Psoas muscle (tissue), 8 donors: Measurements from ENCODE around the gene GPR135. TPM values are rescaled to one million over a fixed set of nuclear protein-coding genes. Genes with fewer than 3 reads are reported as not detected.
A peak's percentile ranks its signal among the peaks of the same experiment; 100 is the strongest.

Experiments used
- ATAC-seq, 4 donors: fragments of 200-7000 bp; cut with Tn5 transposase; one replicate each; pipeline ENCODE4 v1.9.1; 2020; ENCODE audit warnings: moderate library complexity in 3 of 4, mild to moderate bottlenecking in 2 of 4
- DNase-seq, 2 donors: peaks; one replicate each; pipeline ENCODE4 v3.0.0-alpha.2; 2020
- H3K27ac ChIP-seq: fragments of 200-600 bp; one replicate; pipeline ENCODE4 v1.8.0; 2022
- H3K27me3 ChIP-seq, 3 donors: fragments of 200-600 bp in 1 of 3; one replicate each; pipeline versions ENCODE4 v1.6.1 to v1.8.0; 2013 to 2022; ENCODE audit warnings: low read length in 2 of 3, mild to moderate bottlenecking in 2 of 3, moderate library complexity in 1 of 3; ENCODE audit not compliant: insufficient read depth in 3 of 3
- H3K36me3 ChIP-seq, 2 donors: fragments of 200-600 bp in 1 of 2; one replicate each; pipeline versions ENCODE4 v1.6.1 to v1.8.0; 2013 to 2022; ENCODE audit warnings: low read depth in 1 of 2, mild to moderate bottlenecking in 1 of 2, moderate library complexity in 1 of 2; ENCODE audit not compliant: insufficient read depth in 1 of 2
- H3K4me1 ChIP-seq: fragments of 200-600 bp; one replicate; pipeline ENCODE4 v1.8.0; 2022
- H3K4me3 ChIP-seq: fragments of 200-600 bp; one replicate; pipeline ENCODE4 v1.8.0; 2022; ENCODE audit warnings: mild to moderate bottlenecking
- H3K9me3 ChIP-seq: fragments of 200-600 bp; one replicate; pipeline ENCODE4 v1.8.0; 2022
- WGBS, 3 donors: extraction: QIAGEN DNeasy Blood & Tissue Kit; methylation state at CpG; one replicate each; pipeline versions ENCODE4 v1.1.6 to v1.1.7; 2013; 5-methylcytosine and 5-hydroxymethylcytosine counted together
- intact Hi-C, 2 donors: fragments of 100-400 bp; cut with DNase I; formaldehyde crosslinking; loops; one replicate each; pipeline versions ENCODE4 v1.11.0 to v1.14.2; 2022
- polyA plus RNA-seq, 3 donors: library from polyadenylated mRNA; stranded (reverse); fragments of 200-250 nt; gene quantifications; one replicate each; pipeline ENCODE4 v1.2.3, GENCODE V29; 2013
- total RNA-seq, 4 donors: library from RNA; stranded (reverse); fragmentation: NEBNext Ultra II Directional in 2 of 4; extraction: Animal tissue kit (Norgen Biotek cat#: 25700) in 2 of 4; gene quantifications; one replicate each; pipeline versions ENCODE4 v1.2.1 to v1.2.4, GENCODE V29; 2021 to 2023
- TF ChIP-seq, protein P1 (sequence below): fragments of 200-600 bp; IDR thresholded peaks from one replicate; pipeline ENCODE4 v1.8.0; 2022; ENCODE audit warnings: antibody characterized with exemption
- donor health status: healthy with polysubstance abuse.
- donor health status: DM: no; HTN: no; CAD: no; lungs with moderate emphysema.
- donor health status: Bipolar disorder and iron deficiency.
- donor health status: healthy.
- donor health status: DM: yes; HTN: yes; CAD: no.
- donor health status: DM: no; HTN: no; CAD: no.
- donor health status: DM: no; HTN: no; CAD: no.
- donor health status: DM: yes; HTN: yes; CAD: no.

GPR135 gene
- total and polyA plus RNA-seq, 7 donors: 0.84 to 2.7 (median 1.7) TPM

DNA sequence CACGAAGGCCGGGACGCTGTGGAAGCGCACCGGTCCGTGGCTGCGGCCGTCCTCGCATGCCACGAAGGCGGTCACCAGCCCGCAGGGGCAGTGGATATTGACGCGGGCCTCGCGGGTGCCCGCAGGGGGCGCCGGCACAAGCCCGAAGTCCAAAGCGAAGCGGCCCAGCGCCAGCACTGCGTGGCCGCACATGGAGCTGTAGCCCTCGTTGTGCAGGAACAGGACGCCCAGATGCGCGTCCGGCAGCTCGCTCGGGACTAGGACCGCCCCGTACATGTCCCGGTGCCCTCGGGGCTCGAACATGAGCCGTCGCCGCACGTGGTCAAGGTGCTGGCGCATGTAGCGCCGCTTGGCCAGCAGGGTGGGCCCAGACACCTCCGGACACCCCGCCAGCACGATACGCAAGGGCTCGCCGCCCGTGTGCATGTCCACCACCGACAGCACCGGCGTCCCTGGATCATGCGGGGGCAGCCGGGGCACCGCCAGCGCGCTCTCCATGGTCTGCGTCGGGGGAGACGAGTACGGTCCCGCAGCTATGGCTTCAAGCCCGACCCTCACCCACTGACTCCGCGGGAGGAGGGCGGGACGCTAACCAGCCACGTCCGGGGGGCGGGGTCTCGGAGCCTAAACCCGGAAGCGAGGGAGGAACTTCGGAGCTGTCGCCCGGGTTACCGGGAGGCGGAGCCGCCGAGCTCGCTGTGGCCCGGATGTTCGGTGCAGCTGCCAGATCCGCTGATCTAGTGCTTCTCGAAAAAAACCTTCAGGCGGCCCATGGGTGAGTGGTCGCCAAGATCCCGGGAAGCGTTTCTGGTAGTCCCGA, 18.8 kb upstream of the GPR135 start, which contains the start of the genes JKAMP and L3HYPDH:
Gene JKAMP (plus strand): TSS at position 699 of the 820 bp plus-strand sequence. CDS start 73 bp downstream, at position 772.
Gene L3HYPDH (minus strand): TSS at position 590 of the 820 bp plus-strand sequence. CDS start 92 bp downstream, at position 498.
- no peaks in the 10 kb centered on the region for H3K27me3 ChIP-seq
- peaks cover 49% of the 10 kb centered on the region for H3K4me1 ChIP-seq
- H3K27ac ChIP-seq: peak within 1 kb of the TSS; percentile 92
- WGBS, 3 donors: 0 to 1% (median 0%) methylated on average over 87 to 92 of the region's 92 CpGs
- DNase-seq: peak; percentile 99
- peak; percentile 96 to 97 (median 96) for ATAC-seq
- TF ChIP-seq, protein P1, sequence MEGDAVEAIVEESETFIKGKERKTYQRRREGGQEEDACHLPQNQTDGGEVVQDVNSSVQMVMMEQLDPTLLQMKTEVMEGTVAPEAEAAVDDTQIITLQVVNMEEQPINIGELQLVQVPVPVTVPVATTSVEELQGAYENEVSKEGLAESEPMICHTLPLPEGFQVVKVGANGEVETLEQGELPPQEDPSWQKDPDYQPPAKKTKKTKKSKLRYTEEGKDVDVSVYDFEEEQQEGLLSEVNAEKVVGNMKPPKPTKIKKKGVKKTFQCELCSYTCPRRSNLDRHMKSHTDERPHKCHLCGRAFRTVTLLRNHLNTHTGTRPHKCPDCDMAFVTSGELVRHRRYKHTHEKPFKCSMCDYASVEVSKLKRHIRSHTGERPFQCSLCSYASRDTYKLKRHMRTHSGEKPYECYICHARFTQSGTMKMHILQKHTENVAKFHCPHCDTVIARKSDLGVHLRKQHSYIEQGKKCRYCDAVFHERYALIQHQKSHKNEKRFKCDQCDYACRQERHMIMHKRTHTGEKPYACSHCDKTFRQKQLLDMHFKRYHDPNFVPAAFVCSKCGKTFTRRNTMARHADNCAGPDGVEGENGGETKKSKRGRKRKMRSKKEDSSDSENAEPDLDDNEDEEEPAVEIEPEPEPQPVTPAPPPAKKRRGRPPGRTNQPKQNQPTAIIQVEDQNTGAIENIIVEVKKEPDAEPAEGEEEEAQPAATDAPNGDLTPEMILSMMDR: peak; percentile 67
- intact Hi-C loops: no loop called here
- H3K36me3 ChIP-seq: peaks cover 0 to 18% of the 10 kb centered on the region in 2 donors
- H3K4me3 ChIP-seq: peak within 1 kb of the TSS; percentile 93
- no peaks in the 10 kb centered on the region for H3K9me3 ChIP-seq

DNA sequence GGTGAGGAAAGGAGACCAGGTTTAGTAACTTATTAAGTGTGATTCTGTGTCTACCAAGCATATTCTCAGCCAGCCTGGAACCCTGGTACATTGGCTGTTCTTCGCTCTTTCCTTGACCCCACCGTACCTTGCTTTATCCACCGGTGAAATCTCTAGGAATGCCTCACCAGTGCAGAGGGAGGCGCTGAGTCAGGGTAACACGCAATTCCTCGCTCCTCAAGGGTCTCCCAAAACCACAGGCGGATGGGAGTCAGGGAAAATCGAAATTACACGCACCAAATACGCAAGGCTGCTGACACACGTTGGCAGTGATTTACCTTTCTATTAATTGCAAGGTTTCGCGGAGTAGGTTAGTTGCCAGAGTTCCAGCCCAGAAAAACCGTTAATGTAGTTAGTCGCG, 18.2 kb upstream of the GPR135 start:
- 2 to 5% (median 4%) methylated on average over 16 of the region's 16 CpGs for WGBS, 3 donors
- Histone ChIP-seq H3K4me1 (peaks cover 49% of the 10 kb centered on the region), H3K27ac (peak overlapping the region; percentile 92), H3K9me3 (no peaks in the 10 kb centered on the region), H3K36me3 (peaks cover 2 to 18% of the 10 kb centered on the region in 2 donors), H3K4me3 (peak overlapping the region; percentile 93), H3K27me3 (no peaks in the 10 kb centered on the region)
- ATAC-seq (peak in 1 of 4 donors; percentile 2), DNase-seq (peak in 1 of 2 donors; percentile 16)
- TF ChIP-seq, protein P1: no peak
- intact Hi-C loops: no loop called here

DNA sequence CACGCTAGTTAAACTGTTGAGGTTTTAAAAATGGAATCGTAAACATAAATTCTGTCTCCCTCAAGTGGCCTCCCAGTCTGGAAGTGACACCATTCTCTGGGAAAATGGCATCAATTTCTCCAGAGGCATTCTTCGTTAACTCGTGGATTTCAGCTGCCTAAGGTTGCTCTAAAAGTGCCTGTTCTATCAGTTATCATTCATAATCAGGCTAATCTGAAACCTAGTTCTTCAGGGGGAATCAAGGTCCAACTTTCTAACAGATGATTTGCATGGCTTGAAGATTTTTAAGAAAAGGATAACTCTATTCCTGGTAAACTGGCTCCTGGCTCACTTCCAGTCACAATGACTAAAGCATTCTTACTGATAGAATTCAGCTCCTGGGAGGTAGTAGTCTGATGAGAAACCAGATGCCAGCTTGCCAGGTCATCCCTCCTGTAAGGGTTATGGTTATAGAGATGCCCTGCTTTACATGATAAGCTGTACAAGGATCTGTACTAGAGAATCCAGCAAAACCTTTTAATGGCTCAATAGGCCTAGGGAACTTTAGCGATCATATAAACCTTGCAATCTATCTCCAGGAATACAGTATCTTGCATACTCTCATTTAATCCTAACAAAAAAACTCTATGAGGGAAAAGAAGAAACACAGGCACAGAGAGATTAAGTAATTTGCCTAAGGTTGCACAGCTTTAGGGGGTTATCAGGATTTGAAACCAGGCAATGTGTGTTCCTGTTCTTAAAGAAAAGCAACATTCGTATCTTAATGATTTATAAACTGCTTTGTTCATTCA, 17.6 kb upstream of the GPR135 start:
- H3K27ac ChIP-seq: peak overlapping the region; percentile 92
- DNase-seq (no peak), ATAC-seq (peak in 1 of 4 donors; percentile 34)
- peaks cover 49% of the 10 kb centered on the region for H3K4me1 ChIP-seq
- H3K9me3 ChIP-seq: no peaks in the 10 kb centered on the region
- peaks cover 3 to 18% of the 10 kb centered on the region in 2 donors for H3K36me3 ChIP-seq
- H3K4me3 ChIP-seq: peak overlapping the region; percentile 93
- WGBS, 3 donors: 35 to 60% (median 36%) methylated on average over 6 of the region's 6 CpGs
- TF ChIP-seq, protein P1: no peak
- intact Hi-C loops: no loop called here
- no peaks in the 10 kb centered on the region for H3K27me3 ChIP-seq

DNA sequence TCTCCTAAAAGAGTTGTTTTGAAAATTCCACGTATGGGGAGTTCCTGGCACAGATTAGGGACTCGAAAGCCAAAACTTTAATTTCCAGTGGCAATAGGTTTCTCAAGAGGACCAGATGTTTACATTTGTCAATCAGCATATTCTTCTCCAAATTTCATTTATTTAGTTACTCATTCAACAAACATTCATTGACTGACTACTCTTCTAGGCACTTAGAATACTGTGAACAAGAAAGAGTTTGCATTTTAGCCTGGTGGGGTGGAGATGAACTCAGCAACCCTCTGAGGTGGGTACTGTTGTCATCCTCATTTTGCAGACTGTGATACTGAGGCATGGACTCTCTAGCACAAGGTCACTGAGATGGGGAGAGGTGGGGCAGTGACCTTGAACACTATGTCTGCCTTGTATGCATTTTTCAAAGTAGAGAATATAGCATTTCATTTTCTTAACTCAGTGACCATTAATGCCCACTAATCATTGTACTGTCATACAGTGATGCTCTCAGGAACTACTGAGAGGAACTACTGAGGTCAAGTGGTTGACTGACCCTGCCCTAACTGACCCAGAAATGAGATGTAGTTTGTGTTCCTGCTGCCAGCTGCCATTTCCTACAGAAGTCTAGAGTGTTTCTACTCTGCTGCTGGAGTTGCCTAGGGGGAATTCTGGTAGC, 16.8 kb upstream of the GPR135 start:
- TF ChIP-seq, protein P1: no peak
- 55 to 64% (median 58%) methylated on average over 2 of the region's 2 CpGs for WGBS, 3 donors
- no peaks in the 10 kb centered on the region for H3K27me3 ChIP-seq
- H3K4me3 ChIP-seq: peak overlapping the region; percentile 93
- no peak for DNase-seq
- intact Hi-C loops: no loop called here
- H3K4me1 ChIP-seq: peaks cover 52% of the 10 kb centered on the region
- peaks cover 3 to 22% of the 10 kb centered on the region in 2 donors for H3K36me3 ChIP-seq
- ATAC-seq: no peak
- no peaks in the 10 kb centered on the region for H3K9me3 ChIP-seq
- H3K27ac ChIP-seq: peak overlapping the region; percentile 92
